Epithelial cell of proximal tubule (primary cell): ENCODE measurements around the gene TBC1D22A. TPM values are rescaled to one million over a fixed set of nuclear protein-coding genes. Genes with fewer than 3 reads are reported as not detected.

Source experiments
- DNase-seq: peaks from one replicate; pipeline ENCODE4 v3.0.0-alpha.2; 2011; ENCODE audit warnings: low read depth
- H3K4me3 ChIP-seq: 2 replicates; pipeline ENCODE4 v1.5.1; 2011; ENCODE audit warnings: low read depth, mild to moderate bottlenecking, low read length
- CTCF ChIP-seq: conservative IDR thresholded peaks from 2 replicates; pipeline ENCODE4 v1.5.1; 2012; ENCODE audit warnings: low read depth, mild to moderate bottlenecking, low read length
- total RNA-seq: library from RNA; depleted of rRNA; stranded (reverse); fragments of >200 nt; gene quantifications from 2 replicates; pipeline ENCODE4 v1.2.3, GENCODE V29; 2015

TBC1D22A gene
- total RNA-seq, 1 donor from 2014 or later, result 22.7 TPM

- DNase-seq, result no peak
These were observed 451.3 kb downstream of the TBC1D22A start for GRCh38 chr22:47213571-47214230.

GRCh38 chr22:47215851-47216250 is 453.4 kb downstream of the TBC1D22A start:
- DNase-seq, result no peak
- TF ChIP-seq CTCF, result no peak
- H3K4me3 ChIP-seq, result no peak overlapping the region

More at GRCh38 chr22:47213571-47214230, 451.3 kb downstream of the TBC1D22A start:
- no peak overlapping the region for H3K4me3 ChIP-seq
- peak; percentile 68 for TF ChIP-seq CTCF

- DNase-seq, result no peak
- TF ChIP-seq CTCF, result no peak
- no peak overlapping the region for H3K4me3 ChIP-seq
These were observed 456.2 kb downstream of the TBC1D22A start for GRCh38 chr22:47218671-47219070.

- DNase-seq, result no peak
- TF ChIP-seq CTCF, result no peak
- H3K4me3 ChIP-seq, result no peak overlapping the region
These were observed 457.3 kb downstream of the TBC1D22A start for GRCh38 chr22:47219789-47220188.

- H3K4me3 ChIP-seq, result no peak overlapping the region
- no peak for DNase-seq
- TF ChIP-seq CTCF, result no peak
These were observed 458.3 kb downstream of the TBC1D22A start for GRCh38 chr22:47220752-47221151.

GRCh38 chr22:47221840-47222615 is 459.6 kb downstream of the TBC1D22A start:
- TF ChIP-seq CTCF, result no peak
- no peak for DNase-seq
- H3K4me3 ChIP-seq, result no peak overlapping the region

Other genes with a start within 250 kb of the TBC1D22A start
- gene CELSR1, start 225.0 kb upstream of the TBC1D22A start, total RNA-seq, result 33.7 and 85.0 TPM in 2 replicates
- 30.2 and 36.8 TPM in 2 replicates for gene GRAMD4, start 142.3 kb upstream of the TBC1D22A start, total RNA-seq
- 22.6 and 40.9 TPM in 2 replicates for gene CERK, start 24.4 kb upstream of the TBC1D22A start, total RNA-seq